Esophagus squamous epithelium (tissue), 5 donors: ENCODE results near the gene ARHGDIA. TPM values are rescaled to one million over a fixed set of nuclear protein-coding genes. Genes with fewer than 3 reads are reported as not detected.

Source experiments
- DNase-seq: peaks from one replicate; lab custom pipeline; 2025; lab: John Stamatoyannopoulos, UW
- H3K27ac ChIP-seq, 4 donors: fragments of 200-600 bp; sonication (generic); one replicate each; pipeline ENCODE4 v1.5.1; 2016 to 2019; ENCODE audit warnings: mild to moderate bottlenecking in 1 of 4
- H3K27me3 ChIP-seq, 4 donors: fragments of 200-600 bp; sonication (generic); 1 replicate in 3 of 4; 2 replicates in 1 of 4; pipeline versions ENCODE4 v1.5.1 to v1.6.0; 2017 to 2021; ENCODE audit warnings: antibody characterized with exemption in 1 of 4
- H3K36me3 ChIP-seq, 3 donors: fragments of 200-600 bp; sonication (generic); one replicate each; pipeline ENCODE4 v1.5.1; 2016 to 2019
- H3K4me1 ChIP-seq, 3 donors: fragments of 200-600 bp; sonication (generic); one replicate each; pipeline ENCODE4 v1.5.1; 2017 to 2019
- H3K4me3 ChIP-seq, 4 donors: fragments of 200-600 bp; sonication (generic); 1 replicate in 3 of 4; 2 replicates in 1 of 4; pipeline ENCODE4 v1.5.1; 2016 to 2019; ENCODE audit warnings: mild to moderate bottlenecking in 2 of 4, moderate library complexity in 1 of 4
- H3K9me3 ChIP-seq, 3 donors: fragments of 200-600 bp; sonication (generic); one replicate each; pipeline ENCODE4 v1.5.1; 2016 to 2019
- POLR2A ChIP-seq, 4 donors: fragments of 450-650 bp; IDR thresholded peaks; one replicate each; pipeline ENCODE4 v1.6.1; 2017; ENCODE audit warnings: antibody characterized with exemption in 4 of 4, mild to moderate bottlenecking in 4 of 4, moderate library complexity in 3 of 4
- WGBS, 2 donors: methylation state at CpG; one replicate each; pipeline ENCODE4 v1.1.5; 2018; 5-methylcytosine and 5-hydroxymethylcytosine counted together
- intact Hi-C: fragments of 100-400 bp; cut with DNase I; formaldehyde crosslinking; loops from one replicate; pipeline ENCODE4 v1.15.0; 2022
- total RNA-seq, 4 donors: library from RNA; depleted of rRNA; stranded (reverse); fragments of >200 nt; gene quantifications; one replicate each; pipeline ENCODE4 v1.1.0, GENCODE V29; 2016
- TF ChIP-seq, protein P1 (sequence below), 6 experiments: fragments of 450-650 bp in 4 of 6; fragments of 200-600 bp in 2 of 6; sonication (generic) in 2 of 6; IDR thresholded peaks; one replicate each; pipeline ENCODE4 v1.5.1; 2016 to 2019; ENCODE audit warnings: antibody characterized with exemption in 6 of 6, mild to moderate bottlenecking in 4 of 6, moderate library complexity in 4 of 6
- donor health status: DM: yes; HTN: yes; CAD: no.

Gene ARHGDIA
- total RNA-seq, 4 donors from 2014 or later, result 166 to 239 (median 176) TPM

DNA sequence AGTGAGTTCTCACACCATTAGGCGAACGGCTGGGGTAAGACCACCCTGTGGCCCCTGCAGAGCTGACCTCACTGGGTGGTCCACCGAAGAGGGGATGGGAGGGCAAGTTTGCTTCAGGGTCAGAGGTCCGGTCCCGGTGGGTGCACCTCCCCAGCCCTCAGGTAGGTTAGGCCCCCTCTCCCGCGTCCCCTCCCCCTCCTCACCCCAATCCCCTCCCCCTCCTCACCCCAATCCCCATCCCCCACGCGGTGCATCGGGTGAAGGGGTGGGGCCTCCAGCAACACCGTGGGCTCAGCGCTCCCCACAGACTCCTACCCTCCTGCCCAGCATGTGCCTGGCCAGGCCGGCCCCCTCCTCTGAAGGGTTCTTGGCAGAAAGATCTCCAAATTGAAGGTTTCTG, 51.4 kb downstream of the ARHGDIA start:
- peaks cover 0 to 34% (median 0%) of the 10 kb centered on the region in 4 donors for H3K27me3 ChIP-seq
- DNase-seq, result no peak
- TF ChIP-seq, protein P1, sequence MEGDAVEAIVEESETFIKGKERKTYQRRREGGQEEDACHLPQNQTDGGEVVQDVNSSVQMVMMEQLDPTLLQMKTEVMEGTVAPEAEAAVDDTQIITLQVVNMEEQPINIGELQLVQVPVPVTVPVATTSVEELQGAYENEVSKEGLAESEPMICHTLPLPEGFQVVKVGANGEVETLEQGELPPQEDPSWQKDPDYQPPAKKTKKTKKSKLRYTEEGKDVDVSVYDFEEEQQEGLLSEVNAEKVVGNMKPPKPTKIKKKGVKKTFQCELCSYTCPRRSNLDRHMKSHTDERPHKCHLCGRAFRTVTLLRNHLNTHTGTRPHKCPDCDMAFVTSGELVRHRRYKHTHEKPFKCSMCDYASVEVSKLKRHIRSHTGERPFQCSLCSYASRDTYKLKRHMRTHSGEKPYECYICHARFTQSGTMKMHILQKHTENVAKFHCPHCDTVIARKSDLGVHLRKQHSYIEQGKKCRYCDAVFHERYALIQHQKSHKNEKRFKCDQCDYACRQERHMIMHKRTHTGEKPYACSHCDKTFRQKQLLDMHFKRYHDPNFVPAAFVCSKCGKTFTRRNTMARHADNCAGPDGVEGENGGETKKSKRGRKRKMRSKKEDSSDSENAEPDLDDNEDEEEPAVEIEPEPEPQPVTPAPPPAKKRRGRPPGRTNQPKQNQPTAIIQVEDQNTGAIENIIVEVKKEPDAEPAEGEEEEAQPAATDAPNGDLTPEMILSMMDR (IDR thresholded peaks at IDR 0.05), result no peak
- no peak for TF ChIP-seq POLR2A (IDR thresholded peaks at IDR 0.05)
- intact Hi-C loops, result no loop called here
- H3K36me3 ChIP-seq, result peaks cover 0 to 23% (median 0%) of the 10 kb centered on the region in 3 donors
- 43% methylated on average over 2 of the region's 13 CpGs; no CpG with 5 or more reads in 1 of the 2 donors for WGBS, 2 donors
- no peak overlapping the region for H3K4me3 ChIP-seq
- peaks cover 27 to 50% (median 33%) of the 10 kb centered on the region in 3 donors for H3K4me1 ChIP-seq
- H3K27ac ChIP-seq, result no peak overlapping the region
- H3K9me3 ChIP-seq, result no peaks in the 10 kb centered on the region

DNA sequence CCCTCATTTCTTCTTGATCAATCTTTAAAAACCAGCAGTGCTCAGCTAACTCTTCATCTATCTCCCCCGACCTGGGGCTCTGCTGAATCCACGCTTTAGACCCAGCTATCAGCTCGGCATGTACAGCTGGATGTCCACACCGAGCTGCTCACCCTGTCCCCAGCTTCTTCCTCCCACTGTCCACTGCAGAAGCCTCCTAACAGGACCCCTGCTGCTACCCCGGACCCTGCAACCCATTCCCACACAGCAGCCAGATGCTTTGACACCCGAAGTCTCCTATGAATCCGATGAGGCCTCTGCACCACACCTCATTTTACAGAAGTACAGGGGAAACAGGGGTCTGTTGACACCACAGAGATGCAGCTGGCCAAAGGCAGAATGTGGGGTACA, 53.4 kb downstream of the ARHGDIA start:
- Histone ChIP-seq H3K4me1 (peaks cover 18 to 32% (median 18%) of the 10 kb centered on the region in 3 donors), H3K36me3 (peaks cover 0 to 5% (median 0%) of the 10 kb centered on the region in 3 donors), H3K9me3 (no peaks in the 10 kb centered on the region), H3K4me3 (no peak overlapping the region), H3K27me3 (peaks cover 0 to 51% (median 0%) of the 10 kb centered on the region in 4 donors), H3K27ac (no peak overlapping the region)
- DNase-seq, result no peak
- intact Hi-C loops, result no loop called here
- no peak for TF ChIP-seq POLR2A (IDR thresholded peaks at IDR 0.05)
- TF ChIP-seq, protein P1 (IDR thresholded peaks at IDR 0.05), result no peak
- WGBS, 2 donors, result 57 to 64% methylated on average over 6 of the region's 7 CpGs

Other genes starting within 250 kb of the ARHGDIA start
- 10 to 100 TPM; 49.0 to 80.9 (median 62.4) TPM for gene NPLOC4, start 234.2 kb downstream of the ARHGDIA start, total RNA-seq
- 1 to 10 TPM in 1 of 4 donors, under 1 TPM in 2, not detected in 1; 0.19 to 2.1 (median 0.72) TPM for gene TSPAN10, start 234.1 kb downstream of the ARHGDIA start, total RNA-seq
- not detected for gene PDE6G, start 214.8 kb downstream of the ARHGDIA start, total RNA-seq
- 10 to 100 TPM; 17.6 to 54.5 (median 37.4) TPM for gene OXLD1, start 204.7 kb downstream of the ARHGDIA start, total RNA-seq
- 10 to 100 TPM; 18.2 to 25.6 (median 21.4) TPM for gene CCDC137, start 204.6 kb downstream of the ARHGDIA start, total RNA-seq
- 10 to 100 TPM; 19.1 to 34.3 (median 27.9) TPM for gene ARL16, start 187.5 kb downstream of the ARHGDIA start, total RNA-seq
- gene HGS, start 187.3 kb downstream of the ARHGDIA start, total RNA-seq, result 10 to 100 TPM; 48.2 to 86.8 (median 84.0) TPM
- 100 to 1,000 TPM in 1 of 4 donors, 10 to 100 TPM in 3; 69.6 to 115 (median 79.9) TPM for gene MRPL12, start 168.0 kb downstream of the ARHGDIA start, total RNA-seq
- gene SLC25A10, start 159.1 kb downstream of the ARHGDIA start, total RNA-seq, result 10 to 100 TPM; 23.3 to 49.3 (median 37.1) TPM
- not detected for gene GCGR, start 67.2 kb downstream of the ARHGDIA start, total RNA-seq
- gene MCRIP1, start 38.0 kb downstream of the ARHGDIA start, total RNA-seq, result 10 to 100 TPM in 3 of 4 donors, 1 to 10 TPM in 1; 8.7 to 28.0 (median 13.2) TPM
- not detected for gene PPP1R27, start 36.3 kb downstream of the ARHGDIA start, total RNA-seq
- gene P4HB, start 10.8 kb downstream of the ARHGDIA start, total RNA-seq, result 1,000 to 10,000 TPM in 3 of 4 donors, 100 to 1,000 TPM in 1; 459 to 2,191 (median 1,569) TPM
- gene ALYREF, start 20.2 kb upstream of the ARHGDIA start, total RNA-seq, result 100 to 1,000 TPM in 2 of 4 donors, 10 to 100 TPM in 2; 75.3 to 133 (median 95.0) TPM
- gene ANAPC11, start 20.4 kb upstream of the ARHGDIA start, total RNA-seq, result 100 to 1,000 TPM in 3 of 4 donors, 10 to 100 TPM in 1; 92.9 to 133 (median 104) TPM
- 1 to 10 TPM in 3 of 4 donors, under 1 TPM in 1; 0.53 to 7.4 (median 1.5) TPM for gene NPB, start 30.9 kb upstream of the ARHGDIA start, total RNA-seq
- 10 to 100 TPM; 18.6 to 38.5 (median 34.6) TPM for gene PCYT2, start 40.1 kb upstream of the ARHGDIA start, total RNA-seq
- 10 to 100 TPM; 52.6 to 81.0 (median 60.7) TPM for gene SIRT7, start 46.8 kb upstream of the ARHGDIA start, total RNA-seq
- 10 to 100 TPM in 3 of 4 donors, 1 to 10 TPM in 1; 10.0 to 26.6 (median 23.5) TPM for gene MAFG, start 56.4 kb upstream of the ARHGDIA start, total RNA-seq
- gene PYCR1, start 66.0 kb upstream of the ARHGDIA start, total RNA-seq, result 10 to 100 TPM; 14.0 to 24.3 (median 17.4) TPM
- not detected for gene MYADML2, start 75.9 kb upstream of the ARHGDIA start, total RNA-seq
- gene NOTUM, start 89.8 kb upstream of the ARHGDIA start, total RNA-seq, result under 1 TPM in 3 of 4 donors, not detected in 1; 0.11 to 0.94 (median 0.19) TPM
- 10 to 100 TPM; 10.1 to 21.0 (median 17.1) TPM for gene ASPSCR1, start 106.3 kb upstream of the ARHGDIA start, total RNA-seq
- 100 to 1,000 TPM in 2 of 4 donors, 10 to 100 TPM in 2; 52.1 to 144 (median 106) TPM for gene CENPX, start 151.5 kb upstream of the ARHGDIA start, total RNA-seq
- gene LRRC45, start 152.0 kb upstream of the ARHGDIA start, total RNA-seq, result 10 to 100 TPM in 3 of 4 donors, 1 to 10 TPM in 1; 9.7 to 21.2 (median 18.3) TPM
- gene RAC3, start 160.3 kb upstream of the ARHGDIA start, total RNA-seq, result 10 to 100 TPM in 1 of 4 donors, 1 to 10 TPM in 3; 4.9 to 10.4 (median 7.0) TPM
- 100 to 1,000 TPM in 3 of 4 donors, 10 to 100 TPM in 1; 89.1 to 162 (median 135) TPM for gene DCXR, start 166.4 kb upstream of the ARHGDIA start, total RNA-seq
- gene RFNG, start 180.5 kb upstream of the ARHGDIA start, total RNA-seq, result 10 to 100 TPM; 24.9 to 38.1 (median 31.2) TPM
- 10 to 100 TPM; 62.8 to 76.9 (median 69.5) TPM for gene GPS1, start 180.6 kb upstream of the ARHGDIA start, total RNA-seq
- 100 to 1,000 TPM in 3 of 4 donors, 10 to 100 TPM in 1; 53.3 to 125 (median 105) TPM for gene DUS1L, start 194.5 kb upstream of the ARHGDIA start, total RNA-seq
- gene FASN, start 226.9 kb upstream of the ARHGDIA start, total RNA-seq, result 100 to 1,000 TPM in 2 of 4 donors, 10 to 100 TPM in 2; 72.8 to 302 (median 143) TPM